HG03280 (cell line): ENCODE measurements around the gene SETSIP.
"Not testable (repeated sequence)": the region's sequence is repeated elsewhere in the genome, so short reads cannot be mapped to it uniquely, and the experiment has no call there.

Experiments
- ATAC-seq: cut with Tn5 transposase; IDR thresholded peaks from one replicate; pipeline ENCODE4 v1.9.1; 2021; ENCODE audit warnings: mild to moderate bottlenecking, moderate library complexity; ENCODE audit not compliant: unreplicated experiment

The SETSIP gene

GRCh38 chr1:92075311-92075710, at the start of gene SETSIP:
Gene SETSIP, minus strand, starts transcription at chr1:92075411. Its CDS starts 0 bp downstream, at chr1:92075411.
- no peak for ATAC-seq

GRCh38 chr1:92123868-92124267, 48.7 kb upstream of the SETSIP start:
- no peak for ATAC-seq

- ATAC-seq = no peak
Observed at GRCh38 chr1:92118826-92119225, 43.6 kb upstream of the SETSIP start.

GRCh38 chr1:92117526-92117925, 42.3 kb upstream of the SETSIP start:
- ATAC-seq = no peak

- no peak for ATAC-seq
Observed at GRCh38 chr1:92108631-92109030, 33.4 kb upstream of the SETSIP start.

- ATAC-seq = no peak
Observed at GRCh38 chr1:92105546-92106081, 30.4 kb upstream of the SETSIP start.

- ATAC-seq = no peak
Observed at GRCh38 chr1:92096317-92096716, 21.1 kb upstream of the SETSIP start.

- no peak for ATAC-seq
Observed at GRCh38 chr1:92095874-92096273, 20.7 kb upstream of the SETSIP start.

GRCh38 chr1:92094595-92094994, 19.4 kb upstream of the SETSIP start:
- ATAC-seq = no peak

GRCh38 chr1:92094090-92094489, 18.9 kb upstream of the SETSIP start:
- no peak for ATAC-seq

GRCh38 chr1:92091625-92092024, 16.4 kb upstream of the SETSIP start:
- ATAC-seq = no peak

- ATAC-seq = no peak
Observed at GRCh38 chr1:92087542-92087941, 12.3 kb upstream of the SETSIP start.

GRCh38 chr1:92085727-92086126, 10.5 kb upstream of the SETSIP start:
- ATAC-seq = no peak

GRCh38 chr1:92084651-92085050, 9.4 kb upstream of the SETSIP start:
- no peak for ATAC-seq

GRCh38 chr1:92081031-92081430, 5.8 kb upstream of the SETSIP start:
- ATAC-seq = no peak

GRCh38 chr1:92080128-92080985, 5.1 kb upstream of the SETSIP start, which contains the start of gene BTBD8:
Gene BTBD8, plus strand, starts transcription at chr1:92080345. Its CDS starts 227 bp downstream, at chr1:92080572.
- peak; percentile 99 for ATAC-seq

- ATAC-seq = no peak
Observed at GRCh38 chr1:92079441-92079840, 4.2 kb upstream of the SETSIP start.

GRCh38 chr1:92078077-92078476, 2.9 kb upstream of the SETSIP start:
- ATAC-seq = not testable (repeated sequence)

- no peak for ATAC-seq
Observed at GRCh38 chr1:92076363-92076762, 1.2 kb upstream of the SETSIP start.

GRCh38 chr1:92074446-92074845, 765 bp downstream of the SETSIP start:
- ATAC-seq = not testable (repeated sequence)

- ATAC-seq = no peak
Observed at GRCh38 chr1:92070892-92071291, 4.3 kb downstream of the SETSIP start.

GRCh38 chr1:92066321-92066720, 8.9 kb downstream of the SETSIP start:
- ATAC-seq = no peak
